Upper lobe of left lung (tissue), 4 donors: ENCODE measurements around the gene DOHH.

Experiments
- CTCF ChIP-seq, 6 experiments: fragments of 450-650 bp in 4 of 6; fragments of 200-600 bp in 2 of 6; sonication (generic) in 2 of 6; IDR thresholded peaks; one replicate each; pipeline ENCODE4 v1.5.1; 2016 to 2019; ENCODE audit warnings: antibody characterized with exemption in 6 of 6
- EP300 ChIP-seq, 4 donors: sonication (generic); formaldehyde crosslinking; IDR thresholded peaks; one replicate each; pipeline ENCODE4 v1.5.1; 2017; ENCODE audit warnings: antibody characterized with exemption in 4 of 4, control low read depth in 2 of 4
- POLR2A ChIP-seq, 4 donors: fragments of 450-650 bp; IDR thresholded peaks; one replicate each; pipeline ENCODE4 v1.5.1; 2016 to 2017; ENCODE audit warnings: antibody characterized with exemption in 4 of 4, mild to moderate bottlenecking in 2 of 4
- POLR2AphosphoS5 ChIP-seq, 2 donors: sonication (generic); formaldehyde crosslinking; IDR thresholded peaks; one replicate each; pipeline ENCODE4 v1.5.1; 2017; ENCODE audit warnings: antibody characterized with exemption in 2 of 2

GRCh38 chr19:3514930-3515329 is 14.5 kb upstream of the DOHH start:
- TF ChIP-seq POLR2A (IDR thresholded peaks at IDR 0.05) (no peak), CTCF (IDR thresholded peaks at IDR 0.05) (no peak), EP300 (IDR thresholded peaks at IDR 0.05) (no peak), POLR2AphosphoS5 (IDR thresholded peaks at IDR 0.05) (no peak)
